GM19397 (cell line): Measurements from ENCODE around the gene DCAF11.
"Not testable (repeated sequence)": the region's sequence is repeated elsewhere in the genome, so short reads cannot be mapped to it uniquely, and the experiment has no call there.

Experiments
- ATAC-seq: cut with Tn5 transposase; IDR thresholded peaks from one replicate; pipeline ENCODE4 v1.9.1; 2021; ENCODE audit warnings: mild to moderate bottlenecking, moderate library complexity; ENCODE audit not compliant: unreplicated experiment

DCAF11 gene

GRCh38 chr14:24095271-24096068 is 19.1 kb upstream of the DCAF11 start:
- ATAC-seq: peak; percentile 58

GRCh38 chr14:24096545-24097181 is 17.9 kb upstream of the DCAF11 start:
- no peak for ATAC-seq

GRCh38 chr14:24098229-24098926 is 16.2 kb upstream of the DCAF11 start:
- ATAC-seq: no peak

GRCh38 chr14:24098927-24099813 is 15.4 kb upstream of the DCAF11 start:
- no peak for ATAC-seq

- ATAC-seq: no peak
Measured at GRCh38 chr14:24100197-24100981, 14.2 kb upstream of the DCAF11 start.

GRCh38 chr14:24100982-24101494 is 13.5 kb upstream of the DCAF11 start:
- no peak for ATAC-seq

GRCh38 chr14:24102357-24103048 is 12.1 kb upstream of the DCAF11 start:
- no peak for ATAC-seq

GRCh38 chr14:24103451-24103850 is 11.1 kb upstream of the DCAF11 start:
- no peak for ATAC-seq

GRCh38 chr14:24105609-24106239 is 8.9 kb upstream of the DCAF11 start:
- not testable (repeated sequence) for ATAC-seq

- ATAC-seq: no peak
Measured at GRCh38 chr14:24106672-24107271, 7.8 kb upstream of the DCAF11 start.

GRCh38 chr14:24108336-24108874 is 6.2 kb upstream of the DCAF11 start:
- no peak for ATAC-seq

GRCh38 chr14:24110060-24110459 is 4.5 kb upstream of the DCAF11 start:
- ATAC-seq: no peak

- no peak for ATAC-seq
Measured at GRCh38 chr14:24110523-24110922, 4.1 kb upstream of the DCAF11 start.

- ATAC-seq: no peak
Measured at GRCh38 chr14:24113379-24113800, 1.2 kb upstream of the DCAF11 start.

- peak; percentile 26 for ATAC-seq
Measured at GRCh38 chr14:24113801-24114531, 611 bp upstream of the DCAF11 start.

GRCh38 chr14:24115422-24116127 is 998 bp downstream of the DCAF11 start:
- no peak for ATAC-seq
